CD4-positive, alpha-beta T cell treated with Interleukin-1 beta for 1 hour (primary cell): Measurements from ENCODE around the gene CEACAM19.
"Not testable (repeated sequence)": the region's sequence is repeated elsewhere in the genome, so short reads cannot be mapped to it uniquely, and the experiment has no call there.

Experiments
- DNase-seq, 2 donors: peaks; one replicate each; pipeline ENCODE4 v3.0.0-alpha.2; 2020 to 2022

The CEACAM19 gene

GRCh38 chr19:44703336-44704078, 32.2 kb downstream of the CEACAM19 start:
- no peak for DNase-seq

DNA sequence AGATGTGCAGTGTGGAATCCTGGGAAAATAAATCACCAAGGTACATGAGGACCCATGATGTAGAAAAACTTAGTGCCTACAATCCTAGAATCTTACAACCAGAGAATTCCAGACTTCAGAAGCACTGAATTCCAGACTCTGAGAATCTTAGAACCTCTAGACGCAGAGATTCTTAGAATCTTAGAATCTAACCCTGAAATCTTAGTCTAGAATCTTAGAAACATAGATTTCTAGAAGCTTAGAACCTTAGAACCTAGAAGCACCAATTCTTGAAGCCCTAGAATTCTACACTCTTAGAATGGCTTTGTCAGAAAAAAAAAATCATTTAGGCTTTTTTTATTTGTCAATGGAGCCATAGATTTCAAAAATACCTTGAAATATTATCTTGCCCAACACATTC, 33.7 kb downstream of the CEACAM19 start:
- no peak for DNase-seq

DNA sequence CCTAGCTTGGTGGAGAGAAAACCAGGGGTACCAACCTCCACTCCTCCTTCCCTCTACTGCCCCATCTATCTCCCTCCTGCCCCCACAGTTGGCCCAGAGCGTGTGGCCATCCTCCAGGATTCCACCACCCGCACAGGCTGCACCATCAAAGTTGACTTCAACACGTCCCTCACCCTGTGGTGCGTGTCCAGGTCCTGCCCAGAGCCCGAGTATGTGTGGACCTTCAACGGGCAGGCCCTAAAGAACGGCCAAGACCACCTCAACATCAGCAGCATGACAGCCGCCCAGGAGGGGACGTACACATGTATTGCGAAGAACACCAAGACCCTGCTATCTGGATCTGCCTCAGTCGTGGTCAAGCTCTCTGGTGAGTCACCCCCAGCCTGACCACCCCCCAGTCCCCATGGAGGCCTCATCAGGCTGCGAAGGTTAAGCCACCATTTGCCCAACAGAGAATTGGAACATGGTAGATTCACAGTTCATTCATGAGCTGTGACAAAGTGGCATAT, 34.3 kb downstream of the CEACAM19 start:
- DNase-seq, result no peak

DNA sequence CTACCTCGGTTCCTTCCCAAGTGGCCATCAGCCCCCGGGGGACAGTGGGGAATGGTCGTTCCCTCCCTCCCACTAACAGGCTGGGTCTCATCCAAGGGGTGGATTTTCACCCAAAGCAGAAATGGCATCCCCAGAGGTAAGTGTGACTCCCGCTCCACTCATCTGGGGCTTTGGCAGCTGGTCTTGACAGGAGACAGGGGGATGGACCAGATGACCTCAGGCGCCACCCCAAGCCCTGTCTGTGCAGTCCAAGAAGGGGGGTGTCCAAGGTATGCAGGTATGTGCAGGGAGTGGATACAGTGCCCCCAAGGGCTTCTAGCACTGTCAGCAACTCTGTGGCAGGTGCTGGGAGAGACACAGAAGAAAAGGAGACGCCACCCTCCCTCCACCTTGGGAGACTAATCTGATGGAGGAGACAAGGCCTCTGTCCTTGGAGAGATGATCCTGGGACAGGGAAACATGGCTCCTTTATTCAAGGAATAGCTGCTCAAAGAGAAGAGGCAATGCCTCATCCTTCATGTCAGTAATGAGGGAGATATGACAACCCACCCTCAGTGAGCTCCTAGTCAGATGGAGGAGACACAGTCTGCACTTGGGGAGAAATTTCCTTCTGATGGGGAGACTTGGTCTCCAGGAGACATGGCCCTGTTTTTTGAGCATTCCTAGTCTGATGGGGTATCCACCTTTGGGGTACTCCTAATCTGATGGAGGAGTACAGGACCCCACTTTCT, 35.4 kb downstream of the CEACAM19 start:
- DNase-seq, result no peak

DNA sequence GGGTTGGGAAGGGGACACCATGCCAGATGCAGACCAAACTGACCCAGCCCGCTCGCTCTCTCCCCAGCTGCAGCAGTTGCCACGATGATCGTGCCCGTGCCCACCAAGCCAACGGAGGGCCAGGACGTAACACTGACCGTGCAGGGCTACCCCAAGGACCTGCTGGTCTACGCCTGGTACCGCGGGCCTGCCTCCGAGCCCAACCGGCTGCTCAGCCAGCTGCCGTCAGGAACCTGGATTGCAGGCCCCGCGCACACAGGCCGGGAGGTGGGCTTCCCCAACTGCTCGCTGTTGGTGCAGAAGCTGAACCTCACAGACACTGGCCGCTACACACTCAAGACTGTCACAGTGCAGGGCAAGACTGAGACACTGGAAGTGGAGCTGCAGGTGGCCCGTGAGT, 36.5 kb downstream of the CEACAM19 start:
- no peak for DNase-seq

DNA sequence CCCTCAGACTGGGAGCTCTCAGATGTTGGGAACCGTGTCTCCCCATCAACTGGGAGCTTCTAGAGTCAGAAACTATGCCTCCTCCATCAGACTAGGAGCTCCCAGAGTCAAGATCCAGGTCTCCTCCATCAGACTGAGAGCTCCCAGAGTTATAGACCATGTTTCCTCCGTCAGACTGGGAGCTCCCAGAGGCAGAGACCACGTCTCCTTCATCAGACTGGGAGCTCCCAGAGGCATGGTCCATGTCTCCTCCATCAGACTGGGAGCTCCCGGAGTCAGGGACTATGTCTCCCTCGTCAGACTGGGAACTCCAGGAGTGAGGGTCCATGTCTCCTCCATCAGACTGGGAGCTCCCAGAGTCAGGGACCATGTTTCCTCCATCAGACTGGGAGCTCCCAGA, 37.7 kb downstream of the CEACAM19 start:
- no peak for DNase-seq

GRCh38 chr19:44709434-44710266, 38.4 kb downstream of the CEACAM19 start:
- DNase-seq, result not testable (repeated sequence)

- no peak for DNase-seq
These were observed 39.2 kb downstream of the CEACAM19 start for GRCh38 chr19:44710483-44710882.

DNA sequence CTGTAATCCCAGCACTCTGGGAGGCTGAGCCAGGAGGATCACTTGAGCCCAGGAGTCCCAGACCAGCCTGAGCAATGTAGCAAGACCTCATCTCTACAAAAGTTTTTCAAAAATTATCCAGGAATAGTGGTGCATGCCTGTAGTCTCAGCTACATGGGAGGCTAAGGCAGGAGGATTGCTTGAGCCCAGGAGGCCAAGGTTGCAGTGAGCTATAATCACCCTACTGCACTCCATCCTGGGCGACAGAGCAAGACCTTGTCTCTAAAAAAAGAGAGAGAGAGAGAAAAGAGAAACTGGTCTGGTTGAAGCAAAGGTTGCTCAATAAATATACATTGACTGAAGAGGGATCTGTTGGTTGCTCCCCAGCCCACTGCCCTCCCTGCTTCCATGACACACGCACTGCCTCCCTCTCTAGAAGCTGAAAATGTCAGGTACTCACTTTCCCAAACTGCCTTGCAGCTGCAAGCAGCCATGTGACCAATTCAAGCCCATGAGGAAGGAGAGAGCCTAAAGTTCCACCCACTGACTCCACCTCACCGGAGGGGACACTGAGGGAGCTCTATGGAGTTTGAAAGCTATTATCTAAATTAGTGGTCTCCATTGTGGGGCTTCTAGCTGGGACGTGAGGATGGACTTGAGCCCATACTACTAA, 41.7 kb downstream of the CEACAM19 start:
- no peak for DNase-seq

DNA sequence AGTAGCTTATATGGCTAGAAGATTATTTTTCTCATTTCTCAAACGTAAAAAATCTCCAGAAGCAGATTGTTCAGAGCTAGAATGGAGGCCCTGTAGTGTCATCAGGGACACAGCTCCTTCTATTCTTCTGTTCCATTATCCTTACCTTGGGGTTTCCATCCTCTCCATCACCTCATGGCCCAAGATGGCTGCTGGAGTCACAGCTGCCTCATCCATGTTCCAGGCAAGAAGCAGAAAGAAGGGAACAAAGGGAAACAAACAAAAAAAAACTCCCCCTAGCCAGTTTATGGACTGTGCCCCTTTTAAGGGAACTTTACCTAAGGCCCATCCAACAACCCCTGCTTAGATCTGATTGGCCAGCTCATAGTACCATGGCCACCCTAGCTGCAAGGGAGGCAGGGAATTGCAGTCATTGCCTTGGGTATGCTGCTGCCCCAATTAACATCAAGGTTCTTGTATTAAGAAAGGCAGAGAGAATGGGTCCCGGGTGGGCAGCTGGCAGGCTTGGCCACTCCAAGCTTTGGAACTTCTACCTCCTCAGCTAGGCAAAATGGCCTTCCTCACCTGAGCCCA, 43.4 kb downstream of the CEACAM19 start:
- DNase-seq, result no peak

DNA sequence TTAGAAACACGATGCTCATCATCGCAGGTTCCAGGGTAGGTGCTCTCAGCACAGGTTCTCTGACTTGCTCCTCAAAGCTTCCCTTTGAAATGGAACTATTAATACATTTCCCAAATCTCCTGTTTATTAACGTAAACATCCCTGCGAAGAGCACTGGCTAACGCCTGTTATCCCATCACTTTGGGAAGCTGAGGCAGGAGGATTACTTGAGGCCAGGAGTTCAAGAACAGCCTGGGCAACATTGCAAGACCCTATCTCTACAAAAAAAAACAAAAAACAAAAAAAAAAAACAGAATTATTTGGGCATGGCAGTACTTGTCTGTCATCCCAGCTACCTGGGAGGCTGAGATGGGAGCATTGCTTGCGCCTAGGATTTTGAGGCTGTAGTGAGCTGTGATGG, 46.3 kb downstream of the CEACAM19 start:
- DNase-seq, result no peak

- DNase-seq, result no peak
These were observed 47.4 kb downstream of the CEACAM19 start for GRCh38 chr19:44718441-44719261.

DNA sequence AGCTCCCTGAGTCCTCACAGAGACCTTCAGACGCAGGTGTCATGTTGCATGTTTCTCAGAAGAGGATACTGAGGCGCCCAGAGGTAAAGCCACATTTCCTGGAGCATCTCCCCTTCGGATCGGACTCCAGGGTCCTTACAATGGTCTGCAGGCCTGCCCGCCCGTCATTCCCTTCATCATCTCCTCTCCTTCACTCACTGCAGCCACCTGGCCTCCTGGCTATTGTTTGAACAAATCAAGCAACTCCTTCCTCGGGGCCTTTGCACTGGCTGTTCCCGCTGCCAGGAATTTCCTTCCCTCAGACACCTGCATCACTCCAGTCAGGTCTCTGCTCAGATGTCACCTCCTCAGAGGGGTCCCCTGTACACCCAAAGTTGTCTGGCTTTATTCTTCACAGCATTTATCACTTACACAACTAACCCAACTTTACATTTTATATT, 48.0 kb downstream of the CEACAM19 start:
- DNase-seq, result no peak

- DNase-seq, result not testable (repeated sequence)
These were observed 49.1 kb downstream of the CEACAM19 start for GRCh38 chr19:44720396-44720795.

GRCh38 chr19:44720945-44721344, 49.7 kb downstream of the CEACAM19 start:
- DNase-seq, result no peak

- DNase-seq, result not testable (repeated sequence)
These were observed 50.1 kb downstream of the CEACAM19 start for GRCh38 chr19:44721369-44721768.

DNA sequence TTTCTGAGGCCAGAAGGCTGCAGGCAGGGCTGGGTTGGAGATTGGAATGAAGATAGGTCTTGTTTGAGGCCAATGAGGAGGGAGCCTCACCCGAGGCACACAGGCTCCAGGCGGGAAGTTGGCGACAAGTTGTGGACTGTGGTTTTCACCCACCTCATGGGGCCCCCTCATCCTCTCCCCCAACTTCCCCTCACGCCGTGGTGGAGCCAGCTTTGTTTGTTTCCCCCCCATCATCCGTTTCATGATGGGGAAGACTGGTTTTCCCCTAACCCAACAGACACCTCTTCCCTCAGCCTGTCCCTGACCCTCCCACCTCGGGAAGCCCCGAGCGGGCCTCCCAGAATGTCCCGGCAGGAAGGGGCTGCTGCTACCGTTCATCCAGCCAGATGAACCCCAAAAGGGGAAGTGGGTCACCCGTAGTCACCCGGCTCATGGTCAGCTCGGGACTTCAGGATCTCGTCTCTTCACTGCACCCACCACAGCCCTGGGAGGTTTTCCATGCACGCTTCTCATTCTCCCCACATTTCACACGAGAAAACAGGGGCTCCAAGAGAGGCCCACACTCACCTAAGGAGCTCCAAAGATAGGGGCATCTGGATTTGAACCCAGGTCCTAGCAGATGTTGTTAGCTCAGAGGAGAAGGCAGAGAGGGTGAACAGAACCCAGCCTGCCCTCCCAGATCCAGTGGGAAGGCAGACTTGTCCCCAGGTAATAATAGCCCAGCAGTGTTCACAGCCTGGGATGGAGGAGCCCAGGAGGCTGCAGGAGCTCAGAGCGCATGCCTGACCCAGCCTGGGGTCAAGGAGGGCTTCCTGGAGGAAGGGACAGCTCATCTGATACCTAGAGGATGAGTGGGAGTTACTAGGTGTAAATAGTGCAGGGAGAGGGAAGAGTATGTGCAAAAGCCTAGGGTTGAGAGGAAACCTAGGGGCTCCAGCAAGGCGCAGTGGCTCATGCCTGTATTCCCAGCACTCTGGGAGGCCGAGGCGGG, 51.1 kb downstream of the CEACAM19 start:
- peak in 1 of 2 donors; percentile 68 for DNase-seq

GRCh38 chr19:44723299-44723951, 52.1 kb downstream of the CEACAM19 start:
- DNase-seq, result no peak

GRCh38 chr19:44723952-44724319, 52.7 kb downstream of the CEACAM19 start:
- DNase-seq, result peak; percentile 84 to 86

DNA sequence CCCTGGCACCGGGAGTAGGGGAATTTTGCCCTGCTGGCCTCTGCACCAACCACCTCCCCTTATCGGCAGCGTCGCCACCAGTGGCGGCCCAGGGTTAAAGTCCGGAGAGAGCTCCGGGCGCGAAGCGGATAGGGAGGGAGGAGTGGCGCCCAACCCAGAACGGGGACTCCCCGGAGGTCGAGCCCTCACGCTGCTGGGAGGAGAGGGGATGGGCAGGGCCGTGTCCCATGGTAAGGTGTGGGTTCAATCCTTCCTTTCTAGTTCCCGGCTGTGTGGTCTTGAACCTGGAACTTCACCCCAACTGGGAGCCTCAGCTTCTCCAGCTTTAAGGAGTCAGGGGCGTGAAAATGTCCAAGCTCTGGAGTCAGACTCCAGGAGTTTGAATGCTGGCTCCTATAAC, 54.0 kb downstream of the CEACAM19 start:
- no peak for DNase-seq
